ENCODE results near the gene ICOS. TPM values are rescaled to one million over a fixed set of nuclear protein-coding genes. Genes with fewer than 3 reads are reported as not detected.

Gene ICOS
- polyA plus RNA-seq, 1 of the 3 experiments (the other 2 are of a cell fraction): not detected

- H3K27me3 ChIP-seq (ENCODE audit: insufficient read depth): no peaks in the 10 kb centered on the region
- H3K79me2 ChIP-seq (ENCODE audit: insufficient read depth): no peaks in the 10 kb centered on the region
- H3F3A ChIP-seq (replicated peaks; ENCODE audit: insufficient read depth): no peaks in the 10 kb centered on the region
- H3K27ac ChIP-seq (ENCODE audit: low read depth in 2 of 2, low read length in 1 of 2): no peak overlapping the region
- no peak for DNase-seq
- ChIA-PET POLR2A (no interaction called here), CTCF (interaction anchor here (2.2 kb wide), 1 partner anchor 11 kb away, joined by 8 read pairs; no protein-coding TSS in a partner anchor)
- TF ChIP-seq MAX (IDR thresholded peaks at IDR 0.05; ENCODE audit: low read depth) (no peak), RFX5 (IDR thresholded peaks at IDR 0.05; ENCODE audit: low read length) (no peak), NFIC (IDR thresholded peaks at IDR 0.05; ENCODE audit: borderline replicate concordance) (no peak), ZBTB33 (IDR thresholded peaks at IDR 0.05; ENCODE audit: borderline replicate concordance, low read depth) (no peak)
- no peaks in the 10 kb centered on the region for H4K20me1 ChIP-seq (ENCODE audit: insufficient read depth)
- H3K4me2 ChIP-seq: no peak overlapping the region
- H3K4me1 ChIP-seq (ENCODE audit: control insufficient read depth in 1 of 2, insufficient read depth in 2 of 2, low read depth in 1 of 2, low read length in 1 of 2): no peaks in the 10 kb centered on the region
- H3K4me3 ChIP-seq (ENCODE audit: low read depth in 2 of 2, low read length in 1 of 2): no peak overlapping the region
- H3K9ac ChIP-seq: no peak overlapping the region
- 78% methylated on average over 6 of the region's 6 CpGs for WGBS (ENCODE audit: low lambda C conversion rate)
- no peaks in the 10 kb centered on the region for H3K9me3 ChIP-seq
- H3K36me3 ChIP-seq (replicated peaks in 1 of 2; ENCODE audit: control insufficient read depth in 1 of 2, insufficient read depth in 2 of 2, low read length in 1 of 2): no peaks in the 10 kb centered on the region
- H3K9me2 ChIP-seq: no peaks in the 10 kb centered on the region
- H2AFZ ChIP-seq (ENCODE audit: low read depth): no peak overlapping the region
These were observed 28.3 kb upstream of the ICOS start for GRCh38 chr2:203908066-203908796.

GRCh38 chr2:203908797-203909185, 27.8 kb upstream of the ICOS start:
- H3K9ac ChIP-seq: no peak overlapping the region
- WGBS (ENCODE audit: low lambda C conversion rate): 54% methylated on average over 3 of the region's 3 CpGs
- ChIA-PET POLR2A (no interaction called here), CTCF (interaction anchor here (1.5 to 2.7 kb wide), 5 partner anchors 8 to 1320 kb away, joined by 3 to 11 read pairs (median 7); no protein-coding TSS in a partner anchor)
- H4K20me1 ChIP-seq (ENCODE audit: insufficient read depth): no peaks in the 10 kb centered on the region
- 0 out of 2 replicates have a peak overlapping the region, but pooled peaks have one; percentile 61 for H2AFZ ChIP-seq (ENCODE audit: low read depth)
- H3K27ac ChIP-seq (ENCODE audit: low read depth in 2 of 2, low read length in 1 of 2): no peak overlapping the region
- H3K9me3 ChIP-seq: no peaks in the 10 kb centered on the region
- H3K4me3 ChIP-seq (ENCODE audit: low read depth in 2 of 2, low read length in 1 of 2): no peak overlapping the region
- no peak overlapping the region for H3K4me2 ChIP-seq
- no peaks in the 10 kb centered on the region for H3K36me3 ChIP-seq (replicated peaks in 1 of 2; ENCODE audit: control insufficient read depth in 1 of 2, insufficient read depth in 2 of 2, low read length in 1 of 2)
- no peak for DNase-seq
- H3K27me3 ChIP-seq (ENCODE audit: insufficient read depth): no peaks in the 10 kb centered on the region
- H3F3A ChIP-seq (replicated peaks; ENCODE audit: insufficient read depth): no peaks in the 10 kb centered on the region
- TF ChIP-seq MXI1 (IDR thresholded peaks at IDR 0.05; ENCODE audit: low read depth, low read length) (no peak), FOXM1 (IDR thresholded peaks at IDR 0.05; ENCODE audit: low read depth) (no peak), SIN3A (IDR thresholded peaks at IDR 0.05; ENCODE audit: borderline replicate concordance, low read depth, low read length) (no peak), RFX5 (IDR thresholded peaks at IDR 0.05; ENCODE audit: low read length) (no peak), TCF12 (IDR thresholded peaks at IDR 0.05) (no peak), NFIC (IDR thresholded peaks at IDR 0.05; ENCODE audit: borderline replicate concordance) (no peak), IRF3 (IDR thresholded peaks at IDR 0.05; ENCODE audit: low read depth, low read length) (no peak), USF2 (IDR thresholded peaks at IDR 0.05; ENCODE audit: borderline replicate concordance, low read depth, low read length) (no peak), RXRA (IDR thresholded peaks at IDR 0.05; ENCODE audit: borderline replicate concordance, low read depth) (no peak)
- H3K4me1 ChIP-seq (ENCODE audit: control insufficient read depth in 1 of 2, insufficient read depth in 2 of 2, low read depth in 1 of 2, low read length in 1 of 2): no peaks in the 10 kb centered on the region
- no peaks in the 10 kb centered on the region for H3K9me2 ChIP-seq
- H3K79me2 ChIP-seq (ENCODE audit: insufficient read depth): no peaks in the 10 kb centered on the region
